ENCODE results near the gene STK40.

DNA sequence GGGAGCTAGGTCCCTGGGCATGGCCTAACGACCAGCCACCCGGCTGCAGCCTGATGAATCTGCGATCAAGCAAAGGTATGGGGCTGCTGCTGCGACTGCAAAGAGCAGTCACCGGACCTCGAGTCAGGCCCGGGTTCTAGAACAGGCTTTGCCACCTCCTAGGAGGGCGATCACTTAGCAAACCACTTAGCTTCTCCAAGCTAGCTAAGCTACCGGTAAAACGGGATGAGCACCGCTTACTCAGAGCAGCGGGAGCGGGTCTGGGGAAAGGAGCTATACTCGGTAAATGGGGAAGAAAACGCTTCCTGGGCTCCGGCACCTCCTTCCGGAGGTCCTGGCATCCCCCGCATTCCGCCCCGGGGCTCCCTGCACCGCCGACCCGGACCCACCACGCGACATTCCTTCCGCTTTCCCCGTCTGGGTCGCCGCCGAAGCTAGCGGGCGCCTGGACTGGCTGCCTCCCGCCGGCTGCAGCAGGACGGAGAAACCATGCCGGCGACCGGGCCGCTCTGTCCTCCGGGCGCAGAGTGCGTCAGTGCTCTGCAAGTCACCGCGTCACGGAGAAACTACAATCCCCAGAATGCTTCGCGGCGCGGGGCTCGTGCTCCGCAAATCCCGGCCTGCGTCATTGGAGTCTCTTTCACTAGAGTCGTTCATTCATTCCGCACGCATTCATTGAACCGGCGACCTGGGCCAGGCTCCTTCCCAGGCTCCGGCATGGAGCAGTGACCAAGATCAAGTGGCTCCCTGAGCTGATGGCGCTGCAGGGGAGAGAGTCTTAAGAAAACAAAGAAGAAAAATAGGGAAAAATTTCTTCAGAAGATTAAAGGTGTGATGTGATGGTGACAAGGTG is 11.9 kb upstream of the STK40 start, which contains the start of gene LSM10:
- TF ChIP-seq ZNF274 (IDR thresholded peaks at IDR 0.05; ENCODE audit: low read depth, low read length) (no peak), YY1 (IDR thresholded peaks at IDR 0.05; ENCODE audit: insufficient read depth, insufficient read length) (no peak), SUZ12 (IDR thresholded peaks at IDR 0.05; ENCODE audit: extremely low read depth, insufficient read depth, insufficient read length) (no peak)
